Fibroblast of skin of scalp (primary cell): ENCODE data around the gene CRACR2B.
A peak's percentile ranks its signal among the peaks of the same experiment; 100 is the strongest.

Experiments used
- DNase-seq: peaks from one replicate; pipeline ENCODE4 v3.0.0-alpha.2; 2013

Gene CRACR2B

DNA sequence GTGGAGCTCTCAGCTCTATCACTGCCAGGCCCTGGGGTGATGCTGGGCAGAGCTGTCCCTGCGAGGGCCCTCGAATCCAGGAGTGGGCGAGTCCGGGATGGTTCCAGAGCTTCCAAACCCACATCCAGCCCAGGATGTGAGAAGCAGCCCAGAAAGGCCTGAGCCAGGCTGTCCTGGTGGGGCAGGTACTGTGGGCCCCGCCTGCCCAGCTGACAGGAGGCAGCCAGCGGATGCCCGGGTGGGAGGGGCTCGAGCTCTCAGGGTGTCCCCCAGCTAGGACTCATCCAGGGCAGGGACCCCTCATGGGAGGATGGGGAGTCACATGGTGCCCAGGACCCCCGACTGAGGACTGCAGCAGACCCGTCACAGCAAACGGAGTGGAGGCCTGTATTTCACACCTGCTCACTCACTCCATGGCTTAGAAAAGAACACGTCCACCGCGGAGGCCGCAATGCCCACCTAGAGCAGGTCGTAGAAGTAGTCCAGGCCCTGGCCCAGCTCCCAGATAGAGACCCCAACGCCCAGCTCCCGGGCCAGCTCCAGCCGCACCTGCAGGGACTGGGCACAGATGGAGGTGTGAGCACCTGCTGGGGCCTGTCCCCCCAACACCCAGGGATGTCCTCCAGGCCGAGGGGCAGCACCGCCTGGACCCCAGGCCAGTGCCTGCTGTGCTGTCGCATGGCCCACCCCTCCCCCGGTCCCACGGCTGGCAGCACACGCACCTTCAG lies 41.8 kb downstream of the CRACR2B start:
- no peak for DNase-seq

DNA sequence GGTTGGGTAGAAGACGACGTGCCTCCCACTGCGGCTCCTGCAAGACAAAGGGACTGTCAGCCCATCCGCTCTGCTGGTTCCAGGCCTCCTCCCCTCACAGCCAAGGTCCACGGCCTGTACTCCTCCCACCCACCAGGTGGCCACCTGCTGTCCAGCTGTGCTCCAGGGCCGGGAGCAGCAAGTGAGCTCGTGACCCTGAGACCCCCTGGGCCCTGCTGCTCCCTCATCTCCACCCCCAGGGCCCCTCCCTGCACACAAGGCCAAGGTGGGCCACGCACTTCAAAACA lies 42.4 kb downstream of the CRACR2B start:
- DNase-seq = no peak

GRCh38 chr11:870418-870817 lies 42.7 kb downstream of the CRACR2B start:
- DNase-seq = no peak

- DNase-seq = no peak
Measured at GRCh38 chr11:871472-871871, 43.8 kb downstream of the CRACR2B start.

- no peak for DNase-seq
Measured at GRCh38 chr11:872799-873198, 45.1 kb downstream of the CRACR2B start.

- DNase-seq = no peak
Measured at GRCh38 chr11:873706-874105, 46.0 kb downstream of the CRACR2B start.

DNA sequence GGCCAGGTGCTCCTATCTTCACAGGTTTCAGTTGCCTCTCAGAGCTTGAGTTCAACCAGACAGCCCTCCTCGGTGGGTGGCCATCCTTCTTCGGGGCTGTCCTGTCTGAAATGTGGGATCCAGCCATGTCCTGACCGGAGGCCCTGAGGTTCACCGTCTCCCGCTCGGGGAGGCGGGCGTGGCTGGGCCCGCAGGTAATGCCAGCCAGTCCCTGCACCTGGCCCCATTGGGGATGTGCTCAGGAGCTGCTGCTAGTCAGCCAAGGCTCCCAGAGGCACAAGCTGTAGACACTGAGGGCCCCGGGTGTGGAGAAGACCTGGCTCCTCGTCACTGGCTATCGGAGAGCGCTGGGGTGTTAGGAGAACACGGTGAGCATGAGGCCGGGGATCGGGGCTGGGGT lies 47.5 kb downstream of the CRACR2B start:
- DNase-seq = no peak

DNA sequence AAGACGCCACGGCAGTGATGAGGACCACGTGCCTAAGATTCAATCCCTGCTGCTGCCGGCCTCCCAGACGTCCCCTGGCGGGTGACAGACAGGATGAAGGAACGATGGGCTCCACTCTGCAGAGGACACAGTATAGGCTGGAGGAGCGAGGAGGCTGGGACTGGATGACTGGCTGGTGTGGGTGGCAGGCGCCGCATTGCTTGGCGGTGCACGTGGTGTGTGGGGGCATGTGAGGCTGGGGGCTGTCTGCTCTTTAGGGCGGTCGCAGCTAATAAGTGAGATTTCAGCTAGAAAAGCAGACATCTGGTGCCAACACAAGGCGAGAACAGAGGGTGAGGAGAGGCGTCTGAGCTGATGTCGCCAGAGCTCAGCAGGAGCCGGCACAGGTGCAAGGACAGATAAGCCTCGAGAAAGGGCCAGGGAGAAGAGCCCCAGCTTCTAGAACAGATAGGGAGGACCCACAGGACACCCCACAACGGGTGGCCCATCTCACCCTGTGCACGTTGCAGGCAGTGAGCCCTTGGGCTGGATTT lies 48.1 kb downstream of the CRACR2B start:
- no peak for DNase-seq

- peak; percentile 34 for DNase-seq
Measured at GRCh38 chr11:876545-876944, 48.8 kb downstream of the CRACR2B start.

DNA sequence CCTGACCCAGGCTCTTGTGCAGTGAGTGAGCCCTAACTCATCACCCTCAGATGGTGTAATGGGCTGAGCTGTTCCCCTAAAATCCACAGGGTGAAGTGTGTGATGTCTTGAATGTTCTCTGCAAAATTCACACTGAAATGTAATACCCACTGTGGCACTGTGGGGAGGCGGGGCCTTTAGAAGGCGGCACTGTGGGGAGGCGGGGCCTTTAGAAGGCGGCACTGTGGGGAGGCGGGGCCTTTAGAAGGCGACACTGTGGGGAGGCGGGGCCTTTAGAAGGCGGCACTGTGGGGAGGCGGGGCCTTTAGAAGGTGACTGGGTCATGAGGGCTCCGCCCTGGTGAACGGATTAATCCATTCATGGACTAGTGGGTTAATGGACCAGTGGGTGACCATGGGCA lies 49.8 kb downstream of the CRACR2B start:
- DNase-seq = no peak

DNA sequence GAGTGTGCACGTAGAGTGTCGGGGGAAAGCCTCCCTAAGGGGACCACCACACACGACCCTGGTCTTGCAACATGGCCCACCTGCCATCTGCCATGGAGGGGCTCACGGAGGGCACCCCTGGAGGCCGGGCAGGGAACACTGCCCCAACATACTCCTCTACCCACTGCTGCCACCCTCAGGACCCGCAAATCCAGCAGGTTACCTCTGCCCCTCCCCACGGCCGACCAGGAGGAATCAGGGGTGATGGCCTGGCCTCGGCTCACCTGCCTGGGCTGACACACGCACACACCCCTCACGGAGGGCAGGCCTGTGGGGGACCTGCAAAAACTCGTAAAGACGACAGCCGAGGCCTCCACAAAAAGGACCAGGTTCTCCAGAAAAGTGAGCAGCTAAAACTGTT lies 52.7 kb downstream of the CRACR2B start:
- no peak for DNase-seq
